ENCODE measurements around the gene CPLX1. TPM values are rescaled to one million over a fixed set of nuclear protein-coding genes. Genes with fewer than 3 reads are reported as not detected.
"Not testable (repeated sequence)": the region's sequence is repeated elsewhere in the genome, so short reads cannot be mapped to it uniquely, and the experiment has no call there.

The CPLX1 gene
- total RNA-seq, 8 experiments from 2014 or later = 1.8 to 15.1 (median 5.4) TPM

DNA sequence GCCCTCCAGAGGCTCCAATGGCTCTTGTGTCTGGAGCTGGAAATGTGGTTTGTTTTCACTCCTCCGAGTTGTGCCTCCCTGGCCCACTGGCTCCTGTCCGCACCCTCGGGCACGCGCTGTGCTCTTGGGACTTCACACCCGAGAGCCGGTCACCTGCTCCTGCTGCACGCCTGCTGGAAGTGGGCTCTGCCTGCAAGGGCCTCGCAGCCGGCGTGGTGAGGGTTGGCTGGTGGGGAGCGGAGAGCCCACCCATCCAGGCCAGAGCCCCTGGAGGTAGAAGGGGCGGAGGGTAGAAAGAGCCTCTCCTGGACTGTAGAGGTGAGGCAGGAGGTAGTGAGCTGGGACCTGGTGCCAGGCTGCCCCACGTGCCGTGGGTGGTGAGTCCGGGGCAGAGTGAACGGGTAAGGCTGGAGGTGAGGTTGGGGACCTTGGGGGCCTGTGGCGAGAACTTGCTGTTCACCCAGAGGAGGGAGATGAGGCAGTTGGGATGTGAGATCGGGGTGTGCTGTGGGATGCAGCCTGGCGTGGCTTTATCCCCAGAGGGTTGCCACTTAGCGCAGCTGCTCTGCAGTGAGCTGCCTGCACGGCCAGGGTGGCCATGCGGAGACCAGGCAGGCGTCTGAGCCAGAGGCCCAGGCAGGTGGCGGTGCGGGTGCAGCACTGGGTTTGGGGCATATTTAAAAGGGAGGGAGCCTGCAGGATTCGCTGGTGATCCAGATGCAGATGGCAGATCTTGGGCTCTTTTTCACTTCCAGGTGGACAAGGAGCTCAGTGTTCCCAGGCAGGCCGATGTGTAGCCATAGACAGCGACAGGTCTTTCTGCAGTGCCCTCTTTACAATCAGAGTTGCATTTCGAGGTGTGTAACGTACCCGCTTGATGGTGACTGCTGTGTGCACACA is 71.5 kb downstream of the CPLX1 start:
- no peaks in the 10 kb centered on the region for H3K4me1 ChIP-seq (replicated peaks in 1 of 2)
- WGBS, 10 experiments = 83 to 100% (median 100%) methylated on average over 2 to 10 of the region's 32 CpGs; no CpG with 5 or more reads in 3 of the 10 experiments
- peak in 4 of 8 experiments; percentile 11 to 25 (median 18) for ATAC-seq (replicated peaks in 6 of 8)
- H3K4me3 ChIP-seq = no peak overlapping the region
- H3K27ac ChIP-seq = no peak overlapping the region
- in situ Hi-C loops (cut with MboI; ENCODE audit: low pct_unique_long_range_greater_than_20kb in 2 of 9, low sequenced_read_pairs in 9 of 9, unreplicated experiment in 9 of 9) = no loop called here

DNA sequence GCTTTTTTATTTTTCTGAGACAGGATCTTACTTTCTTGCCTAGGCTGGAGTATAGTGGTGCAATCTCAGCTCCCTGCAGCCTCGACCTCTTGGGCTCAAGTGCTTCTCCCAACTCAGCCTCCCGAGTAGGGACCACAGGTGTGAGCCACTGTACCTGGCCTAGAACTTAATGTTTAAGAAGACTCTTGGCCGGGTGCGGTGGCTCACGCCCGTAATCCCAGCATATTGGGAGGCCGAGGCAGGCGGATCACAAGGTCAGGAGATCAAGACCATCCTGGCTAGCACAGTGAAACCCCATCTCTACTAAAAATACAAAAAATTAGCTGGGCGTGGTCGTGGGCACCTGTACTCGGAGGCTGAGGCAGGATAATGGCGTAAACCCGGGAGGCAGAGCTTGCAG is 72.7 kb downstream of the CPLX1 start:
- H3K4me3 ChIP-seq; H3K27ac ChIP-seq; in situ Hi-C loops (cut with MboI; ENCODE audit: low pct_unique_long_range_greater_than_20kb in 2 of 9, low sequenced_read_pairs in 9 of 9, unreplicated experiment in 9 of 9); ATAC-seq (replicated peaks in 6 of 8); H3K4me1 ChIP-seq (replicated peaks in 1 of 2): not testable (repeated sequence)
- WGBS, 10 experiments = 80 to 100% (median 97%) methylated on average over 1 to 10 of the region's 13 CpGs; no CpG with 5 or more reads in 3 of the 10 experiments

DNA sequence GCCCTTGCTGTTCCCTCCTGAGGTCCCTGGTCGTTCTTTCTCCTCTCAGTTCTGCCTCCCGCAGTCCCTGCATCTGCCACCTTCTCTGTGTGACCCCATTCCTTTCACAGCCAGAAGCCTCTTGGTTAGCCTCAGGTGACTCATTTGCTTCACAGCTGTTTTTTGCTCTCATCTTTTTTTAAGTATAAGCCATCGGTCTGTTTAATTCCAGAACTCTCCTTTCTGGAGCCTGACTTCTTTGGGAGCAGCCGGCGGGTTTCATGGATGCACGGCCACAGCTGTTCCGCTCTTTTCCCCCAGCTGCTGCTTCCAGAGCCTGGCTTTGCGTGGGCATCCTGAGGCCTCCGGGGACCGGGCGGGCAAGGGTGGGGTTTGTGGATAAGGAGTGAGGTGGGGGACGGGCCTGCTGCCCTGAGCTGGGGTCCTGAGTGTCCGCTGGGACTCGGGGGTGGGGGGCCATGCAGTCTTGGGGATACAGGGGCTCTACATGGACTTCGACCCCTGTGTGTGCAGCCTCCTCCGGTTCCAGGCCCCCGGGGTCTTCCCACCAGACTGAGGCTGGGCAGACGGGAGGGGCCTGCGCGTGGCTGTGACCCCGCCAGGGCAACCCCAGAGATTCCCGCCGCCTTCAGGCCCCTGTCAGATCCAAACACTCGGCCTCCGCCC is 73.6 kb downstream of the CPLX1 start:
- H3K4me3 ChIP-seq = no peak overlapping the region
- 40 to 100% (median 90%) methylated on average over 1 to 6 of the region's 25 CpGs; no CpG with 5 or more reads in 3 of the 10 experiments for WGBS, 10 experiments
- H3K4me1 ChIP-seq (replicated peaks in 1 of 2) = no peaks in the 10 kb centered on the region
- no peak overlapping the region for H3K27ac ChIP-seq
- in situ Hi-C loops (cut with MboI; ENCODE audit: low pct_unique_long_range_greater_than_20kb in 2 of 9, low sequenced_read_pairs in 9 of 9, unreplicated experiment in 9 of 9) = no loop called here
- ATAC-seq (replicated peaks in 6 of 8) = no peak

DNA sequence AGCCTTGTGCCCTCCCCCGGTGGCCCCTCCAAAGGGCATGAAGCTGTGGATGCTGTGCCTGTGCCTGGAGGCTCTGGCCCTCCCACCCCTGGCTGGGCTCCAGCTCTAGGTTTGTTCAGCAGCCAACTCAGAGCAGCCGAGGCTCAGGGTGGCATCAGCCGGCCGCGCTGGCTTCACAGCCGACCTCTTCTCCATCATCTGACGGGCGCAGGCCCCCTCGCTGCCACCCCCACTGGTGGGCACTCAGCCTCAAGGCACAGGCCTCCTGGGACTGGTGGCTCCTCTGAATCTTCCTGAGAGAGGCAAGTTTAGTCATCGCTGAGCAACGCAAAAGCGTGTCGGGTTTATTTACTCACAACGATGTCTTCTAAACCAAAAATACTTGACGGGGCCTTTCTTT is 74.3 kb downstream of the CPLX1 start:
- Histone ChIP-seq H3K4me3 (no peak overlapping the region), H3K4me1 (replicated peaks in 1 of 2) (no peaks in the 10 kb centered on the region), H3K27ac (no peak overlapping the region)
- WGBS, 10 experiments = 83 to 100% (median 93%) methylated on average over 1 to 7 of the region's 15 CpGs; no CpG with 5 or more reads in 5 of the 10 experiments
- ATAC-seq (replicated peaks in 6 of 8) = peak in 3 of 8 experiments; percentile 12 to 20 (median 16)
- in situ Hi-C loops (cut with MboI; ENCODE audit: low pct_unique_long_range_greater_than_20kb in 2 of 9, low sequenced_read_pairs in 9 of 9, unreplicated experiment in 9 of 9) = no loop called here

DNA sequence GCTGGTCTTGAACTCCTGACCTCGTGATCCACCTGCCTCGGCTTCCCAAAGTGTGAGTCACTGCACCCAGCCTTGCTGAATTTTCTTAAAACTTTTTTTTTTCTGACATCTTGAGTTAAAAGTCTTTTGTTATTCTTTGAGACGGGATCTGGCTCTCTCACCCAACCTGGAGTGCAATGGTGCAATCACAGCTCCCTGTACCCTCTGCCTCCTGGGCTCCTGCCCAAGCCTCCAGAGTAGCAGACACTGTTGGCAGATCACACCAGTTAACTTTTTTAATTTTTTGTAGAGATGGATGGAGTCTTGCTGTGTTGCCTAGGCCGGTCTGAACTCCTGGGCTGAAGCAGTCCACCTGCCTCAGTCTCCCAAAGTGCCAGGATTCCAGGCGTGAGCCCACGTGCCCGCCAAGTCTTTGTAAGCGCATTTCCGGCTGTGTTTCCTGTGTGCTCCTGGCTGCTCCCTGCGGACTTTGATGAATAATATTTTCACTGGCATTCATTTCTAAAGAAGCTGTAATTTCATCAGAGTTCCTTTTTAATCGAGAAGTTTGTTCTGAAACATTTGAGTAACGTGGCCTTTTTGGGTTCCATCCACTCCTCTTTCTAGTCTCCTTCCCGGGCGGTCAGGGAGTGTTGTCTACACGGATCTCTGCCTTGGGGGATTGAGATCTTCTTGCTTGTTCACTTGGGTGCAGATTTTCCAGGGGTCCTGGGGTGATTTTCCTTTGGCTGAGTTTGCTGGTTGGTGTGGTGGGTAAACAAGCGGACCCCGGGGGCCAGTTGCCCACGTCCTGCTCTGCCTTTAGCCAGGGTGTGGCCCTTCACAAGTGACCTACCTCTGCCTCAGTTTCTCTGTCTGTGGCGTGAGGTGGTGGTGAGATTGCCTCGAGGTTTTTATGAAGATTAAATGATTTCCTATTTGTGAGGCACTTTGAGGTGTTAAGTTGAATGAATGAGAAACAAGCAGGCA is 75.9 kb downstream of the CPLX1 start:
- in situ Hi-C loops (cut with MboI; ENCODE audit: low pct_unique_long_range_greater_than_20kb in 2 of 9, low sequenced_read_pairs in 9 of 9, unreplicated experiment in 9 of 9) = no loop called here
- 79 to 100% (median 96%) methylated on average over 1 to 16 of the region's 20 CpGs; no CpG with 5 or more reads in 1 of the 10 experiments for WGBS, 10 experiments
- ATAC-seq (replicated peaks in 6 of 8) = peak in 2 of 8 experiments; percentile 45 to 80

DNA sequence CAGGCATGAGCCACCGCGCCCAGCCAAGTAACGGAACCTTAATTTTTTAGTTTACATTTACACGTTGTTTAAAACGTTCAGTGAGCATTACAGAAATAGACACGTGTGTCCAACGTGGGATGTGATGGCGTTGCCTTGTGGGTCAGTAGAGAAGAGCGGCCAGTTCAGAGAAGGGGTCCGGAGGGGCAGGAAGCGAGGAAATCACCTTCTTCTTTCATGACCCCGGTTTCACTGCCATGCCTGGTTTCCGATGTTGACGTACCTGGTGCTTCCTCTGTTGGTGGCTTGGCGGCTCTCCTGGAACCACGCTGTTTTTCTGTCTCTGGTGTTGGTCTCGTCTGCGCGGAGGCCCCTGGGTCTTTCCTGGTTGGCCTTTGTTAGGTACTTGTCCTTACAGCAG is 77.5 kb downstream of the CPLX1 start:
- no peak for ATAC-seq (replicated peaks in 6 of 8)
- in situ Hi-C loops (cut with MboI; ENCODE audit: low pct_unique_long_range_greater_than_20kb in 2 of 9, low sequenced_read_pairs in 9 of 9, unreplicated experiment in 9 of 9) = no loop called here
- H3K4me1 ChIP-seq (replicated peaks in 1 of 2) = no peaks in the 10 kb centered on the region
- 90 to 100% (median 94%) methylated on average over 4 to 16 of the region's 19 CpGs; no CpG with 5 or more reads in 4 of the 10 experiments for WGBS, 10 experiments
- H3K27ac ChIP-seq = no peak overlapping the region
- H3K4me3 ChIP-seq = no peak overlapping the region

More for the DNA sequence above, 75.9 kb downstream of the CPLX1 start:
- Histone ChIP-seq H3K4me3 (no peak overlapping the region), H3K27ac (no peak overlapping the region), H3K4me1 (replicated peaks in 1 of 2) (no peaks in the 10 kb centered on the region)

DNA sequence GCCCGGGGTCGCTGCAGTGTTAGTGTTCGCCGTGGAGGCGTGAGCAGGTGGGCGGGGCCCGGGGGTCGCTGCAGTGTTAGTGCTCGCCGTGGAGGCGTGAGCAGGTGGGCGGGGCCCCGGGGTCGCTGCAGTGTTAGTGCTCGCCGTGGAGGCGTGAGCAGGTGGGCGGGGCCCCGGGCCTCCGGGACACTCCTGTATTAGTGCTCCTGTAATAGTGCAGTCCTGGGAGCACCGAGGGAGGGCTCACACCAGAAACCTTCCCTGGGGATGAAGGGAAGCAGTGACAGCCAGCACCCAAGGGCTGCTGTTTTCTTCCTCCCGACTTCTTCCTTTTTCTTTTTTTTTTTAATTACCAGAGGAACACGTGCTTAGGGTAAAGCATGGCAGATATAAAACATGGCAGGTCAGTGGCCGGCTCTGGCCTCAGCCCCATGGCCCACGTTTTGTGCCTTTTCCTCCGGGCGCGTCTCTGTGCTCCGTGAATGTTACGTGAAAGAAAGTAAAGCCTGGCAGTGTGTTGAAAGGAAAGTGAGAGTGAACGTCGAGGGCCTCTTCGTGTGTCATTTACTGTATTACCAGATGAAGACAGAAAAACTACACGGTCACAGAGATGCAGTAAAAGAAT is 78.3 kb downstream of the CPLX1 start:
- no peak overlapping the region for H3K4me3 ChIP-seq
- H3K4me1 ChIP-seq (replicated peaks in 1 of 2) = no peaks in the 10 kb centered on the region
- in situ Hi-C loops (cut with MboI; ENCODE audit: low pct_unique_long_range_greater_than_20kb in 2 of 9, low sequenced_read_pairs in 9 of 9, unreplicated experiment in 9 of 9) = no loop called here
- H3K27ac ChIP-seq = no peak overlapping the region
- no peak for ATAC-seq (replicated peaks in 6 of 8)
- 80 to 100% (median 100%) methylated on average over 1 to 11 of the region's 34 CpGs; no CpG with 5 or more reads in 4 of the 10 experiments for WGBS, 10 experiments

DNA sequence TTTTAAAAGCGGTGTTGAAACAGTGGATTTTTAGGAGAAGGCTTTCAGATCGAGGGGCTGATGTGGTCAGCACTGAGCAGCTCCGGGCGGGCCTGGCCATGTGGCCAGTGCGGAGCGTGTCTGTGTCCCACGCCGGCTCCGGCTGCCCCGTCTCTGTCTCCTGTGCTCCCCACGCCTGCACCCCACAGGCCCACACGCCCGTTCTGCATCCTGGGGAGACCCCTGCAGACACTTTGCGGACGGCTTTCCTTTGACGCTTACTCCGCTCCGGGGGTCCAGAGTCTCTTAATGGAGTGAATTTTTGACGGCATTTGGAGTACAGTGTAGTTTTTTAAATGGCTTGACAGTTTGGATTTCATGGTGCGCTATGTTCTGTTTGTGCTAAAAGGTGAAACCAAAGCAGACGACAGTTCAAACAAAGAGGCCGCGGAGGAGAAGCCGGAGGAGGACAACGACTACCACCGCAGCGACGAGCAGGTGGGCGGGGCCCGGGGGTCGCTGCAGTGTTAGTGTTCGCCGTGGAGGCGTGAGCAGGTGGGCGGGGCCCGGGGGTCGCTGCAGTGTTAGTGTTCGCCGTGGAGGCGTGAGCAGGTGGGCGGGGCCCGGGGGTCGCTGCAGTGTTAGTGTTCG is 81.6 kb downstream of the CPLX1 start:
- Histone ChIP-seq H3K27ac (no peak overlapping the region), H3K4me3 (no peak overlapping the region), H3K4me1 (replicated peaks in 1 of 2) (no peaks in the 10 kb centered on the region)
- in situ Hi-C loops (cut with MboI; ENCODE audit: low pct_unique_long_range_greater_than_20kb in 2 of 9, low sequenced_read_pairs in 9 of 9, unreplicated experiment in 9 of 9) = no loop called here
- ATAC-seq (replicated peaks in 6 of 8) = peak in 1 of 8 experiments; percentile 16
- WGBS, 10 experiments = 88 to 100% (median 93%) methylated on average over 2 to 12 of the region's 44 CpGs; no CpG with 5 or more reads in 6 of the 10 experiments

DNA sequence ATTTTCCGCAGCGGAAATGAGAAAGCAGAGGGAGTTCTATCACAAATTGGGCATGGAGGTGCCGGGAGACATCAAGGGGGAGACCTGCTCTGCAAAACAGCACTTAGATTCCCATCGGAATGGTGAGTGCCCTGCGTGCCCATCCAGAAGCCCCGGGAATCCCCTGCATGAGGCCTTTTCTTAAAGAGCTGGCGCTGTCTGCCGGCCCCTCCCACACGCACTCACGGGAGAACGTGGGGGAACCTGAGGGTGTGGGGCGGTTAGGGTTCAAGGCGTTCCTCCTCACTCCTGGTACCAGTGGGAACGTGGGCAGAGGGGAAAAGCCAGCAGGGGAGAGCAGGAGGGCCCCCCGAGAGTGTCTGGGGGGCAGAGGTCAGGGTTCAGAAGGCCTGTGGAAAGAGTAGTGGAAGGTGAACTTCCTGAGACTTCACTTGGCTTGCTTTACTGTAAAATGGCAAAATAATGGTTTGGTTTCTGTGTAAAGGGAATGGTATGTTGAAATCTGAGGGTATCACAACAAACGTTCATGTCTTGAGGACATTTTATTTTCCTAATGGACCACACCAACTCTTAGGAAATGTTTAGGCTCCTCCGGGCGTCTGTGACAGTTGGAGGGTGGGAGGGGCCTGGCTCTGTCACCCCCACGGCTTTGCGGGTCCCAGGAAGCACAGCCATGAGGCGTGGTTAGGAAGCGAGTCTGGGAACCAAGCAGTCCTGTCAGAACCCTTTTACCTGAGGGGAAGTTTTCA is 82.3 kb downstream of the CPLX1 start:
- Histone ChIP-seq H3K4me3 (no peak overlapping the region), H3K27ac (no peak overlapping the region), H3K4me1 (replicated peaks in 1 of 2) (no peaks in the 10 kb centered on the region)
- ATAC-seq (replicated peaks in 6 of 8) = peak in 1 of 8 experiments; percentile 8
- in situ Hi-C loops (cut with MboI; ENCODE audit: low pct_unique_long_range_greater_than_20kb in 2 of 9, low sequenced_read_pairs in 9 of 9, unreplicated experiment in 9 of 9) = no loop called here
- 71 to 95% (median 82%) methylated on average over 1 to 13 of the region's 22 CpGs; no CpG with 5 or more reads in 1 of the 10 experiments for WGBS, 10 experiments

DNA sequence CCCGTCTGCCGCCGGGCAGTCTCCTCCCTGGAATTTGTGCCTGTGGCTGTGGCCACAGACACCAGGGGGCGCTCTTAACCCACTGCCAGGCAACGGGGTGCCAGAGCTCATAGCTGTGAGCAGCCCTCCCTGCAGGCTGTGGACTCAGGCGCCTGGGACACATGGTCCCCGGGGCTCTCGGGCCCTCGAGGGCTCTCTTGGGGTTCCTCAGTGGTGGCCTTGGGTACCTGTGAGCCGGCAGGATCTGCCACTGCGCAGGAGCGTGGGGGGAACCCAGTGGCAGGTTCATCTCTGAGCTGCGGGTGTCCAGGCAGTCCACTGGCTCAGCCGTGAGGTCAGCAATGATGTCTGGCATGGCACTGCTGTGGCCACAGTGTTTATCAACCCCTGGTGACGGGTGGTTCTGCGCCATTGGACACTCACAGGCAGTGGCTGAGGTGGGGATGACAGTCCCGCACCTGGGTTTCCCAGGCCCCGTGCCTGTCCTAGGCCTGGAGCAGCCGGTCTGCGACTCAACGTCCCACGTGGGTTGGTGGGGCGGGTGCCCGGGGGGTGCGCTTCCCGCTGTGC is 83.1 kb downstream of the CPLX1 start:
- WGBS, 10 experiments = 86 to 100% (median 100%) methylated on average over 1 to 9 of the region's 26 CpGs; no CpG with 5 or more reads in 7 of the 10 experiments
- no peak overlapping the region for H3K27ac ChIP-seq
- peak; percentile 64 to 98 (median 72) for ATAC-seq (replicated peaks in 6 of 8)
- no peak overlapping the region for H3K4me3 ChIP-seq
- in situ Hi-C loops (cut with MboI; ENCODE audit: low pct_unique_long_range_greater_than_20kb in 2 of 9, low sequenced_read_pairs in 9 of 9, unreplicated experiment in 9 of 9) = no loop called here
- no peaks in the 10 kb centered on the region for H3K4me1 ChIP-seq (replicated peaks in 1 of 2)
